Loucy (cell line): ENCODE results near the gene AP3D1.

Experiments
- CTCF ChIP-seq: fragments of 200-600 bp; sonication (generic); conservative IDR thresholded peaks from 2 replicates; pipeline ENCODE4 v1.5.1; 2014; ENCODE audit warnings: mild to moderate bottlenecking, antibody characterized with exemption, low read length
- EZH2phosphoT487 ChIP-seq: fragments of 200-600 bp; IDR thresholded peaks from 2 replicates; pipeline ENCODE4 v1.6.1; 2018; ENCODE audit warnings: antibody characterized with exemption, mild to moderate bottlenecking, moderate library complexity, borderline replicate concordance

DNA sequence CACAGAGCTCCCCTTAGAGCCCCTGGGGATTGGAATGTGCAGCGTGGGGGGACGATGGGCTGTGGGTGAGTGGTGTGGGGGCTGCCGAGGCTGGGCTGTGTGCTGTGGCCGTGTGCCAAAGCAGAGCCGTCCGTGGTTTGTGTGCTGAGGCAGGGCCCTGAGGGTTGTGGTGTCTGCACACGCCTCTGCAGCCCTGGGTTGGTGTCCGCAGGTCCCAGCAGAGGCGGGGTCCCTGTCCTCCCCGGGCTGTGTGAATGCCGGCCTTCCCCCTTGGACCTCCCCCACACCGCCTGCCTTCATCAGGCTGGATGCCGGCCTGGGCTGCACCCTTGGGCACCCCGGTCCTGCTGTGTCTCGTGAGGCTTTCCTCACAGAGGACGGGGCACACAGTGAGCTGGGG lies 38.5 kb upstream of the AP3D1 start:
- TF ChIP-seq CTCF (no peak), EZH2phosphoT487 (no peak)
